A549 (cell line): ENCODE results near the gene CNDP1. TPM values are rescaled to one million over a fixed set of nuclear protein-coding genes. Genes with fewer than 3 reads are reported as not detected.

ENCODE experiments used
- ATAC-seq, 2 experiments: fragments of 200-7000 bp in 1 of 2; fragments of >200 bp in 1 of 2; cut with Nextera tagmentation in 1 of 2; cut with Tn5 transposase in 1 of 2; 3 replicates each; pipeline versions ENCODE4 v1.8.0 to v1.9.1; 2018 to 2020; ENCODE audit warnings: mild to moderate bottlenecking in 1 of 2, moderate library complexity in 1 of 2
- CTCF ChIA-PET: fragments of 300-600 bp; sonication (Branson Sonifier 250); formaldehyde crosslinking; extraction: SDS; loops from one replicate; lab custom pipeline; 2021; ENCODE audit warnings: antibody characterized with exemption, inconsistent platforms; lab: Yijun Ruan, JAX
- POLR2A ChIA-PET: fragments of 350-600 bp; formaldehyde crosslinking; extraction: SDS; loops from one replicate; lab custom pipeline; 2021; ENCODE audit warnings: antibody characterized with exemption, inconsistent platforms; lab: Yijun Ruan, JAX
- DNase-seq, 2 experiments: peaks; one replicate each; pipeline versions ENCODE4 v3.0.0 to v3.0.0-alpha.2; 2011 to 2016; ENCODE audit warnings: low read depth in 1 of 2, low spot score in 1 of 2
- FAIRE-seq: peaks from 2 replicates; lab custom pipeline; 2011; peaks lifted over from hg19 to GRCh38; lab: Jason Lieb, UNC
- H3K27ac ChIP-seq, 2 experiments: fragments of >200 bp; sonication (Bioruptor Twin); formaldehyde crosslinking; 3 replicates each; pipeline ENCODE4 v1.5.1; 2016 to 2017
- H3K4me1 ChIP-seq: fragments of >200 bp; sonication (Bioruptor Twin); formaldehyde crosslinking; 3 replicates; pipeline ENCODE4 v1.6.1; 2016
- H3K4me2 ChIP-seq: fragments of >200 bp; sonication (Bioruptor Twin); formaldehyde crosslinking; 3 replicates; pipeline ENCODE4 v1.6.1; 2016
- H3K4me3 ChIP-seq: fragments of >200 bp; sonication (Bioruptor Twin); formaldehyde crosslinking; 3 replicates; pipeline ENCODE4 v1.5.1; 2016
- H3K9me3 ChIP-seq: fragments of >200 bp; sonication (Bioruptor Twin); formaldehyde crosslinking; 3 replicates; pipeline ENCODE4 v1.6.1; 2016
- CBX8 ChIP-seq: fragments of 200-600 bp; sonication (generic); IDR thresholded peaks from 2 replicates; pipeline ENCODE4 v1.6.1; 2016
- EHF ChIP-seq: fragments of 250-450 bp; sonication (Bioruptor Pico); IDR thresholded peaks from 2 replicates; pipeline ENCODE4 v1.5.0; 2020; ENCODE audit warnings: mild to moderate bottlenecking
- EP300 ChIP-seq, 2 experiments: fragments of >200 bp; sonication (Bioruptor Twin); formaldehyde crosslinking; IDR thresholded peaks; 2 replicates in 1 of 2; 3 replicates in 1 of 2; pipeline ENCODE4 v1.6.1; 2016 to 2017
- ESRRA ChIP-seq: fragments of 150-350 bp; IDR thresholded peaks from 2 replicates; pipeline ENCODE4 v1.6.1; 2014; ENCODE audit warnings: mild to moderate bottlenecking, low read length, borderline replicate concordance
- FOSB ChIP-seq: fragments of 250-450 bp; sonication (Bioruptor Pico); IDR thresholded peaks from 2 replicates; pipeline ENCODE4 v1.5.0; 2020; ENCODE audit warnings: mild to moderate bottlenecking, moderate library complexity
- HDAC2 ChIP-seq: fragments of 200-600 bp; sonication (generic); IDR thresholded peaks from 2 replicates; pipeline ENCODE4 v1.6.1; 2016
- HEYL ChIP-seq: fragments of 250-450 bp; sonication (Bioruptor Pico); IDR thresholded peaks from 2 replicates; pipeline ENCODE4 v1.8.0; 2021; ENCODE audit warnings: mild to moderate bottlenecking, moderate library complexity
- JUNB ChIP-seq: fragments of >200 bp; sonication (Bioruptor Twin); formaldehyde crosslinking; IDR thresholded peaks from 2 replicates; pipeline ENCODE4 v1.6.1; 2016
- MAFK ChIP-seq: fragments of 450-650 bp; IDR thresholded peaks from 2 replicates; pipeline ENCODE4 v1.6.1; 2014; ENCODE audit not compliant: partially characterized antibody
- MYC ChIP-seq: IDR thresholded peaks from 2 replicates; pipeline ENCODE4 v1.6.1; 2012; ENCODE audit warnings: mild to moderate bottlenecking, inconsistent platforms, low read length, improper control_type of control experiment, borderline replicate concordance
- NFE2L2 ChIP-seq: fragments of 150-350 bp; conservative IDR thresholded peaks from 2 replicates; pipeline ENCODE4 v1.6.1; 2014; ENCODE audit warnings: low read length
- NPAS2 ChIP-seq: fragments of 250-450 bp; sonication (Bioruptor Pico); IDR thresholded peaks from 2 replicates; pipeline ENCODE4 v1.8.0; 2022; ENCODE audit warnings: mild to moderate bottlenecking, moderate library complexity, borderline replicate concordance
- POLR2A ChIP-seq: IDR thresholded peaks from 2 replicates; pipeline ENCODE4 v1.6.1; 2012; ENCODE audit warnings: mild to moderate bottlenecking, low read length
- RAD21 ChIP-seq, 2 experiments: fragments of >200 bp in 1 of 2; sonication (Bioruptor Twin) in 1 of 2; formaldehyde crosslinking in 1 of 2; IDR thresholded peaks in 1 of 2; conservative IDR thresholded peaks in 1 of 2; 2 replicates in 1 of 2; 3 replicates in 1 of 2; pipeline ENCODE4 v1.6.1; 2012 to 2018; ENCODE audit warnings: inconsistent platforms in 1 of 2
- RARB ChIP-seq: fragments of 250-450 bp; sonication (Bioruptor Pico); IDR thresholded peaks from 2 replicates; pipeline ENCODE4 v1.8.0; 2021; ENCODE audit warnings: mild to moderate bottlenecking, moderate library complexity
- RFX5 ChIP-seq: fragments of 450-650 bp; IDR thresholded peaks from 2 replicates; pipeline ENCODE4 v1.7.1; 2014; ENCODE audit warnings: antibody characterized with exemption, mild to moderate bottlenecking, moderate library complexity
- SMC3 ChIP-seq: fragments of >200 bp; sonication (Bioruptor Twin); formaldehyde crosslinking; IDR thresholded peaks from 3 replicates; pipeline ENCODE4 v1.6.1; 2018; ENCODE audit warnings: inconsistent platforms
- WGBS: methylation state at CpG from one replicate; pipeline ENCODE4 v1.1.6; 2017; ENCODE audit errors: missing lambda C conversion rate; 5-methylcytosine and 5-hydroxymethylcytosine counted together
- polyA plus RNA-seq, 4 experiments: library from polyadenylated mRNA; depleted of rRNA in 3 of 4; stranded (reverse); fragments of >200 nt; fragmentation: RNase III in 1 of 4; extraction: RNeasy Plus Mini Kit Qiagen cat#74134 plus additional on column Dnase treatment in 1 of 4; gene quantifications; 2 replicates in 3 of 4; 3 replicates in 1 of 4; pipeline ENCODE4 v1.2.3, GENCODE V29; 2011 to 2017
- TF ChIP-seq, protein P1 (sequence below): fragments of >200 bp; sonication (Bioruptor Twin); formaldehyde crosslinking; IDR thresholded peaks from 3 replicates; pipeline ENCODE4 v1.5.1; 2016
- TF ChIP-seq, protein P2 (sequence below): fragments of 250-450 bp; sonication (Bioruptor Pico); IDR thresholded peaks from 2 replicates; pipeline ENCODE4 v1.5.0; 2021; ENCODE audit warnings: mild to moderate bottlenecking, moderate library complexity, borderline replicate concordance
- TF ChIP-seq, protein P3 (sequence below): fragments of >200 bp; sonication (Bioruptor Twin); formaldehyde crosslinking; IDR thresholded peaks from 3 replicates; pipeline ENCODE4 v1.6.1; 2016
- TF ChIP-seq, protein P4 (sequence below): IDR thresholded peaks from 2 replicates; pipeline ENCODE4 v1.6.1; 2012
- TF ChIP-seq, protein P5 (sequence below): fragments of >200 bp; sonication (Bioruptor Twin); formaldehyde crosslinking; IDR thresholded peaks from 2 replicates; pipeline ENCODE4 v1.6.1; 2016

The CNDP1 gene
- polyA plus RNA-seq, 2 of the 4 experiments (the other 2 are of a cell fraction), result 0.16 TPM; not detected in 1

DNA sequence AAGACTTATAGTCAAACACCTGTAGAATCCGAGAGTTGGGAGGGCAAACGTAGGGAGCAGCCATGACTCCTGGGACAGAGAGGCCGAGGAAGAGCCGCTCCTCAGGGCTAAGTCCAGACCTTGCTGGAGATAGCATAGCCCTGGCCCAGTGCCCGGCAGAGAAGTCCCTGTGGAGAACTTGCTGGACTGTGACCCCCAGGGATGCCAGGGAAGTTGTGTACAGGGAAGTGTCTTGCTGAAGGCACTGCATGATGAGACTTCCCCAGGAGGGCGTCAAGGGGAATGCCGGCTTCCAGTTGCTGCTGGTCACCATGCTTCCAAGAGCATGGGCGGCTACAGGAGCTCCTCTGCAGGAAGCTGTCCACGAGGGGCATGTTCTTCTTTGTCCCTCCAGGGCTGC is 8.6 kb upstream of the CNDP1 start:
- 52% methylated on average over 8 of the region's 9 CpGs for WGBS
- ChIA-PET CTCF (interaction anchor here (0.7 kb wide), 1 partner anchor 15 kb away, joined by 3 read pairs; no protein-coding TSS in a partner anchor), POLR2A (no interaction called here)
- Histone ChIP-seq H3K27ac (no peak overlapping the region), H3K4me1 (no peaks in the 10 kb centered on the region), H3K9me3 (no peaks in the 10 kb centered on the region), H3K4me3 (no peak overlapping the region), H3K4me2 (no peak overlapping the region)
- TF ChIP-seq MYC (no peak), SMC3 (no peak), RAD21 (conservative IDR thresholded peaks at IDR 0.05 in 1 of 2, IDR thresholded peaks at IDR 0.05 in 1 of 2) (no peak), ESRRA (no peak), MAFK (no peak), NFE2L2 (no peak), RFX5 (no peak)
- FAIRE-seq (no peak), ATAC-seq (no peak), DNase-seq (no peak)

DNA sequence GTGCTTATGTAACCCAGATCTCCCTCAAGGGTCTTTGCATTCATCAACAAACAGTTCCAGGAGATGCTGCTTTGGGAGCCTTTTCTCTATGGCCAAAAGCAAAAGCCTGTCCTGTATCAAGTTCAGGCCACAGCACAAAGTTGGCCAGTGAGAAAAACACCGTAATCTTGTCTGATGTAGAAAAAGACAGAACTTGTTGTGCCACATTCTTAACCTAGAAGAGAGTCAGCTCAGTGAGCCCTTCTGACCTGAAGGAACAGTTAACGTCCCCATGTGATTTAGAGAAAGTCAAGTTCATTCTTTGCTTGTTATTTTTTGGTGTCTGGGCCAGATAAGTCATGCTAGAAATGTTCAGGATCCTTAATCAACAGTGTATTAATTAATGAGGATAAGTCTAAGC is 7.8 kb upstream of the CNDP1 start:
- Histone ChIP-seq H3K4me3 (no peak overlapping the region), H3K4me2 (no peak overlapping the region), H3K4me1 (no peaks in the 10 kb centered on the region), H3K27ac (no peak overlapping the region), H3K9me3 (no peaks in the 10 kb centered on the region)
- 33% methylated on average over 2 of the region's 2 CpGs for WGBS
- DNase-seq (no peak), FAIRE-seq (no peak), ATAC-seq (no peak)
- CTCF ChIA-PET, result no interaction called here
- TF ChIP-seq EP300 (IDR thresholded peaks at IDR 0.05), result no peak
- no peak for TF ChIP-seq CBX8
- no peak for TF ChIP-seq RARB (CRISPR knock-in tag)
- POLR2A ChIA-PET, result no interaction called here

DNA sequence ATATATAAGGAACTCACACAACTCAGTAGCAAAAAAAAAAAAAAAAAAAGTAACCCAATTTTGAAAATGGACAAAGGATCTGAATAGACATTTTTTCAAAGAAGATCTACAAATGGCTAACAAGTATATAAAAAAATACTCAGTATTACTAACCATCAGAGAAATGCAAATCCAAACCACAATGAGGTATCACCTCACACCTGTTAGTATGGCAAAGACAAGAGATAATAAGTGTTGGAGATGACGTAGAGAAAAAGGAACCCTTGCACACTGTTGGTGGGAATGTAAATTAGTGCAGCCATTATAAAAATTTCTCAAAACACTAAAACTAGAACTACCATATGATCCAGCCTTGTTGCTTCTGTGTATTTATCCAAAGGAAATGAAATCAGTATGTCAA is 5.8 kb upstream of the CNDP1 start:
- no peak for FAIRE-seq
- POLR2A ChIA-PET, result no interaction called here
- WGBS, result 50% methylated on average over 1 of the region's 1 CpG

More for the DNA sequence above, 5.8 kb upstream of the CNDP1 start:
- Histone ChIP-seq H3K9me3 (no peaks in the 10 kb centered on the region), H3K4me1 (no peaks in the 10 kb centered on the region), H3K4me2 (no peak overlapping the region), H3K27ac (no peak overlapping the region), H3K4me3 (no peak overlapping the region)
- TF ChIP-seq JUNB (no peak), NPAS2 (CRISPR knock-in tag) (no peak), NFE2L2 (no peak), EHF (no peak), POLR2A (no peak), HEYL (CRISPR knock-in tag) (no peak), HDAC2 (no peak), FOSB (CRISPR knock-in tag) (no peak), RARB (CRISPR knock-in tag) (no peak)
- TF ChIP-seq, protein P1, sequence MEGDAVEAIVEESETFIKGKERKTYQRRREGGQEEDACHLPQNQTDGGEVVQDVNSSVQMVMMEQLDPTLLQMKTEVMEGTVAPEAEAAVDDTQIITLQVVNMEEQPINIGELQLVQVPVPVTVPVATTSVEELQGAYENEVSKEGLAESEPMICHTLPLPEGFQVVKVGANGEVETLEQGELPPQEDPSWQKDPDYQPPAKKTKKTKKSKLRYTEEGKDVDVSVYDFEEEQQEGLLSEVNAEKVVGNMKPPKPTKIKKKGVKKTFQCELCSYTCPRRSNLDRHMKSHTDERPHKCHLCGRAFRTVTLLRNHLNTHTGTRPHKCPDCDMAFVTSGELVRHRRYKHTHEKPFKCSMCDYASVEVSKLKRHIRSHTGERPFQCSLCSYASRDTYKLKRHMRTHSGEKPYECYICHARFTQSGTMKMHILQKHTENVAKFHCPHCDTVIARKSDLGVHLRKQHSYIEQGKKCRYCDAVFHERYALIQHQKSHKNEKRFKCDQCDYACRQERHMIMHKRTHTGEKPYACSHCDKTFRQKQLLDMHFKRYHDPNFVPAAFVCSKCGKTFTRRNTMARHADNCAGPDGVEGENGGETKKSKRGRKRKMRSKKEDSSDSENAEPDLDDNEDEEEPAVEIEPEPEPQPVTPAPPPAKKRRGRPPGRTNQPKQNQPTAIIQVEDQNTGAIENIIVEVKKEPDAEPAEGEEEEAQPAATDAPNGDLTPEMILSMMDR, result no peak
- TF ChIP-seq, protein P2, sequence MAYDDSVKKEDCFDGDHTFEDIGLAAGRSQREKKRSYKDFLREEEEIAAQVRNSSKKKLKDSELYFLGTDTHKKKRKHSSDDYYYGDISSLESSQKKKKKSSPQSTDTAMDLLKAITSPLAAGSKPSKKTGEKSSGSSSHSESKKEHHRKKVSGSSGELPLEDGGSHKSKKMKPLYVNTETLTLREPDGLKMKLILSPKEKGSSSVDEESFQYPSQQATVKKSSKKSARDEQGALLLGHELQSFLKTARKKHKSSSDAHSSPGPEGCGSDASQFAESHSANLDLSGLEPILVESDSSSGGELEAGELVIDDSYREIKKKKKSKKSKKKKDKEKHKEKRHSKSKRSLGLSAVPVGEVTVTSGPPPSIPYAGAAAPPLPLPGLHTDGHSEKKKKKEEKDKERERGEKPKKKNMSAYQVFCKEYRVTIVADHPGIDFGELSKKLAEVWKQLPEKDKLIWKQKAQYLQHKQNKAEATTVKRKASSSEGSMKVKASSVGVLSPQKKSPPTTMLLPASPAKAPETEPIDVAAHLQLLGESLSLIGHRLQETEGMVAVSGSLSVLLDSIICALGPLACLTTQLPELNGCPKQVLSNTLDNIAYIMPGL, result no peak
- TF ChIP-seq, protein P3, sequence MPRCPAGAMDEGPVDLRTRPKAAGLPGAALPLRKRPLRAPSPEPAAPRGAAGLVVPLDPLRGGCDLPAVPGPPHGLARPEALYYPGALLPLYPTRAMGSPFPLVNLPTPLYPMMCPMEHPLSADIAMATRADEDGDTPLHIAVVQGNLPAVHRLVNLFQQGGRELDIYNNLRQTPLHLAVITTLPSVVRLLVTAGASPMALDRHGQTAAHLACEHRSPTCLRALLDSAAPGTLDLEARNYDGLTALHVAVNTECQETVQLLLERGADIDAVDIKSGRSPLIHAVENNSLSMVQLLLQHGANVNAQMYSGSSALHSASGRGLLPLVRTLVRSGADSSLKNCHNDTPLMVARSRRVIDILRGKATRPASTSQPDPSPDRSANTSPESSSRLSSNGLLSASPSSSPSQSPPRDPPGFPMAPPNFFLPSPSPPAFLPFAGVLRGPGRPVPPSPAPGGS, result no peak
- TF ChIP-seq, protein P4, sequence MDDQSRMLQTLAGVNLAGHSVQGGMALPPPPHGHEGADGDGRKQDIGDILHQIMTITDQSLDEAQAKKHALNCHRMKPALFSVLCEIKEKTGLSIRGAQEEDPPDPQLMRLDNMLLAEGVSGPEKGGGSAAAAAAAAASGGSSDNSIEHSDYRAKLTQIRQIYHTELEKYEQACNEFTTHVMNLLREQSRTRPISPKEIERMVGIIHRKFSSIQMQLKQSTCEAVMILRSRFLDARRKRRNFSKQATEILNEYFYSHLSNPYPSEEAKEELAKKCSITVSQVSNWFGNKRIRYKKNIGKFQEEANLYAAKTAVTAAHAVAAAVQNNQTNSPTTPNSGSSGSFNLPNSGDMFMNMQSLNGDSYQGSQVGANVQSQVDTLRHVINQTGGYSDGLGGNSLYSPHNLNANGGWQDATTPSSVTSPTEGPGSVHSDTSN, result no peak
- TF ChIP-seq, protein P5, sequence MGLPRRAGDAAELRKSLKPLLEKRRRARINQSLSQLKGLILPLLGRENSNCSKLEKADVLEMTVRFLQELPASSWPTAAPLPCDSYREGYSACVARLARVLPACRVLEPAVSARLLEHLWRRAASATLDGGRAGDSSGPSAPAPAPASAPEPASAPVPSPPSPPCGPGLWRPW, result no peak
- DNase-seq (no peak), ATAC-seq (no peak)
- CTCF ChIA-PET, result no interaction called here
